HG02571 (cell line): ENCODE measurements around the gene KCNQ4.

Source experiments
- ATAC-seq: cut with Tn5 transposase; IDR thresholded peaks from one replicate; pipeline ENCODE4 v1.9.1; 2021; ENCODE audit warnings: mild to moderate bottlenecking, moderate library complexity; ENCODE audit not compliant: unreplicated experiment

Gene KCNQ4

DNA sequence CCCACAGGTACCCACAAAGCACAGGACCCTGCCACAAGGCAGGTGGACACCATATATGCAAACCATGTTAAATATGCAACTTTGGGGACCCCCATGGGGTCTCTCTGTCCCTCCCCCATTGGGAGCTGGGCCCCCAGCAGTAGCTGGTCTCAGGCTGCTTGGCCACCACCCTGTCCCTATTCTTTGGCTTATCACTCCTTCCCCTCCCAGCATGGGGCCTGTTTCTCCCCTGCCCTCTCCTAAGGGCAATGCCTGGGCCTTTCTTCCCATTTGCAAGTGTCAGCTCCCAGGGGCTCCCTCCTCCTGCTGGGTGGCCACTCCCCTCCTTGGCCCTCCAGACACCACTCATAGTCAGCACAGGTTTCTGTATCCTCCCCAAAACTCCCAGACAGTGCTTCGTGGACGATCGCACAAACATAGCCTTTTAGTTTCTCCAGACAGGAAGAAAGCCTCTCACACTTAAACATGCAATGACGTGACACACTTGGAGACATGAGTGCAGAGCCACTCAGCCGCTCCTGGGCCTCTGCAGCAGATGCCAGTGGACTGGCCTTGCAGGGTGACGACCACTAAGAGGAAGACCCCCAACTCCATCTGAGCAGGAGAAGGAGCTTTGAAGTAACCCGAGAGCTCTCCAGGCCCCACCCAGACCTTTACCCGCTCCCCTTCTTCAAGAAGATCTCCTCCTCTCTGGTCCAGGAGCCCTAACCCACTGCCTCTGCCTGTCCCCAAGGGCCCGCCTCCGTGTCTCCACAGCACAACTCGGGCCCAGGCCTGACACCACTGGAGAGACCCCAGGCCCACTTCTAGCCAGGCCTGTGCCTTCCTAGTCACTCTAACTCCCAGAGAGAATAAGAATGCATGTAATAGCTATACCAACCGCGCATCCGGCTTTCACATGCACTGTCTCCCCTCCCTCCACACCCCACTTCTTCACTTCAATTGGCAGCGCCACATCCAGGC is 55.7 kb downstream of the KCNQ4 start:
- no peak for ATAC-seq

- ATAC-seq: no peak
Measured at GRCh38 chr1:40839943-40840335, 56.4 kb downstream of the KCNQ4 start.

DNA sequence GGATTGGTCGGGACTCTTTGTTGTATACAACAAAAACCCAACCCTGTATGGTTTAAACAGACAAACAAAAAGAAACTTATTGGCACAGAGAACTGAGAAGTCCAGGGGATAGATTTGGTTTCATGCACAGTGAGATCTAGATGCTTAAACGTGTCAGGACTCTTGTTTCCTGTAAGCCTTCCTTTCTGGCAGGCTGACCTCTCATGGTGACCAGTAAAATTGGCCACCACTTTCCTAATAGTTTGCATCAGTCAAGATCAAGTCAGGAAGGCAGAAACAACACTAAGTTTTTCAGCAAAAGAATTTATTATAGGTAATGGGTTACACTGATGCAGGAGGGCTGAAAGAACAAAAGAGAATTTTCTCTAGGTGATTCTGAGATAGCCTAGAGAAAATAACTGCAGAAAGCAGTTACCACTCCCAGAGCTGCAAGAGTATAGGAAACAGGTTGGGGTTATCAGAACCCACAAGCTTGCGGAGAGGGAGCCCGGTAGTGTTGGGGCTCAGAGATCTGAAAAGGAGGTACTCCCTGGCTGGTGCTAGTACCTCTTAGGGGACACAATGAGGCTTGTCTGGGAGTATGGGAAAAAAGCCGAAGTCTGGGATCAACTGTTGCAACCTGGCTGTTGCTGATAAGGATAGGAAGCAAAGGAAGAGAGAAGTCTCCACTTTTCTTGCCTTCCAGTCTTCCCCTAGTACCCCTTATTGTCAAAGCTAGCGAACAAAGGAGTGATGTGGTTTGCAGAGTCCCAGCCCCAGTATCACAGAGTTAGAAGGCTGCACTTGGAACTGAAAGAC is 57.1 kb downstream of the KCNQ4 start:
- ATAC-seq: no peak

- ATAC-seq: no peak
Measured at GRCh38 chr1:40841602-40842001, 58.0 kb downstream of the KCNQ4 start.

DNA sequence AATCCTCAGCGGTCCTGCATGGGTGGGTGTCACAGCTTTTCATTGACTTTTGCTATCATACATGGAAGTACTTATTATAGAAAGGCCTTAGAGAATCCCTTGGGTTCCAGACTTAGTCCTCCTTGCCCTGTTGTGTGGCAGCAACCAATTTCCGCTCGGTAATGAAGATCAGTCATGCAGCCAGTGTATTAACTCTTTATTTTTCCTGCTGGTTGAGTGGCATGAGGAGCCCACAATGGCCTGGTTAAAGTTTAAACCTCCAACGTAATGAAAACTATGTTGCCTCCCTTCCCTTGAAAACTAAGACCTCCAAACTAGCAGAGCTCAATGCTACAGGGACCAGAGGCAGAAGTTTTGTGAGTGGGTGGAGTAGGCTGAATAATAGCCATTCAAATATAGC is 58.6 kb downstream of the KCNQ4 start:
- no peak for ATAC-seq

- ATAC-seq: no peak
Measured at GRCh38 chr1:40842691-40843090, 59.1 kb downstream of the KCNQ4 start.

DNA sequence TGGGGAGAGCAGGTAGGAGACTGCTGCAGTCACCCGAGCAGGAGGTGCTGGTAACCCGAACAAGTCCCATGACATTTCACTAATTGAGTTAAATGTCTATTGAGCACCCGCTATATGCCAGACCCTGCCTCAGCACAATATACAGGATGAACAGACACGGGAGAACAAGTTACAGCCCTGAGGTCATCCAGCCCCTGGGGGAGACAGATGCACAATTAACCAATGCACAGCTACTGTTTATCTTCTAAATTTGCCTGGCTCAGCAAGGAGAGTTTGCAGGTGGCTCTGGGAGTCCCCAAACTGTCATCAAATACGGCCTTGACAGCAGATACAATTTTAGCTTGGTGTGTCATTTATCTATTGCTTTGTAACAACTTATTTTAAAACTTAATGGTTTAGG is 60.5 kb downstream of the KCNQ4 start:
- ATAC-seq: no peak

GRCh38 chr1:40844887-40845878 is 61.6 kb downstream of the KCNQ4 start:
- ATAC-seq: no peak

DNA sequence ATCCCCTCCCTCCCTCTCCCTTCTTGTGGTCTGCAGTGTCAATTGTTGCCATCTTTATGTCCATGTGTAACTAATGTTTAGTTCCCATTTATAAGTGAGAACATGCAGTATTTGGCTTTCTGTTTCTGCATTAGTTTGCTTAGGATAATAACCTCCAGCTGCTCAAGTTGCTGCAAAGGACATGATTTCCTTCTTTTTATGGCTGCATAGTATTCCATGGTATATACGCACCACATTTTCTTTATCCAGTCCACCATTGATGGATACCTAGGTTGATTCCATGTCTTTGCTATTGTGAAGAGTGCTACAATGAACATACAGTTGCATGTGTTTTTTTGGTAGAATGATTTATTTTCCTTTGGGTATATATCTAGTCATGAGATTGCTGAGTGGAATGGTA is 62.3 kb downstream of the KCNQ4 start:
- no peak for ATAC-seq

- no peak for ATAC-seq
Measured at GRCh38 chr1:40847023-40847745, 63.6 kb downstream of the KCNQ4 start.

DNA sequence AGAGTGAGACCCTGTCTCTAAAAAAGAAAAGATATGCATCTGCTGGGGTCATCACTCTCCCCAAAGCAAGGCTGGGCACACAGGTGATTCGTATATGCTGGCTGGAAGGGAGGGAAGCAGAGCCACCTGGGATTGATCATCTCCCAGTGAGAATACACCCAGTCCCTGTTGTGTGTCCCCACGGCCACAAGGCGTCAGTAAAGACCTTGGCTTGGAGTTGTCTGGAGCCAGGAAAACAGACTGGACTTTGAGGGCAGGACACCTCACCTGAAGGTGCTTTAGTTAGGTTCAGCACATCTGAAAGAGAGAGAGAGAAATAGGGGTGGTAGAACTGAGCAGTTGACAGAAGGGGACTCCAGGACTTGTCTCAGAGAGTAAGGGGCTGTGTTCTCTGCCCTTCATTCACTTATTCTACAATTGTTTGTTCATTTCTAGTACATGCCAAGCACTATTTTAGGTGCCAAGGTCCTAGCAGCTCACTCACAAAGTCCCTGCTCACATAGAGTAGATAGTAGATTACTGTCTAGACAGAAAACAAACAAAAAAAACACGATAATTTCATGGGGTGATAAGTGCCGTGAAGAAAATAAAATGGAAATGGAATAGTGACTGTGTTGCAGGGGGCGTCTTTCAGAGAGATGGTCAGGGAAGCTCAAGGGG is 65.1 kb downstream of the KCNQ4 start:
- no peak for ATAC-seq

- ATAC-seq: no peak
Measured at GRCh38 chr1:40849801-40850592, 66.4 kb downstream of the KCNQ4 start.

GRCh38 chr1:40851643-40852042 is 68.1 kb downstream of the KCNQ4 start:
- no peak for ATAC-seq

DNA sequence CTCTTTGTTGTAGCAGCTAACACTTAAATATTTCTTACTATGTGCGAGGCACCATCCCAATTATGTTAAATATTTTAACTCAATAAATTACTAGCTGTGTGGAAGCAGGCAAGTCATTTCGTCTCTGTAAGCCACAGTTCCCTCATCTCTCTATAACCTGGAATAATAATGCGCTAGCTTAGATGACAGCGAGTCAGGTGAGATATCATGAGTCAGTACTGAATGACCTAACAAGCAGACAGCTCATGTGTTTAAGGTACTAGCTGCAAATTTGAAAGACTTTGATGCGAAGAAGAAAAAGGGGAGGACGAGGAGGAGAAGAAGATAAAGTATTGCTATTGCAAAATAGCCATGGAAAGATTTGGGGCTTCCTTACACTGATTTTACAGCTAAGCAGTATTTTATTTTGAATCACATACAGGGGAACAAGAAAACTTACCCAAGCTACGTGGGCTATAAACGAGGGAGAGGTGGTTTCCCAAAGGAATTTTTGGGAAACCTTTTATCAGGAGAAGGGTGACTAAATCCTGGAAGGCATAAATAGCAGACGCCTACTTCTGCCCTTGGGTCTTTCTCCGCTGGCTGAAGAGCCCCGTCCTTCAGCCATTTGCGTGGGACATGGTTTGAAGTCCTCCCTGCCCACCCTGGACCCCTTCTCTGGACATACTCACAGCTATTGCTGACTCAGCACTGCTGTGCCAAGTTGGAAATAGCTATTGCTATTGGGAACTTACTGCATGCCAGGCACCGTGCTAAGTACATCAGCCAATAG is 69.7 kb downstream of the KCNQ4 start:
- ATAC-seq: no peak

- no peak for ATAC-seq
Measured at GRCh38 chr1:40853885-40854170, 70.2 kb downstream of the KCNQ4 start.

DNA sequence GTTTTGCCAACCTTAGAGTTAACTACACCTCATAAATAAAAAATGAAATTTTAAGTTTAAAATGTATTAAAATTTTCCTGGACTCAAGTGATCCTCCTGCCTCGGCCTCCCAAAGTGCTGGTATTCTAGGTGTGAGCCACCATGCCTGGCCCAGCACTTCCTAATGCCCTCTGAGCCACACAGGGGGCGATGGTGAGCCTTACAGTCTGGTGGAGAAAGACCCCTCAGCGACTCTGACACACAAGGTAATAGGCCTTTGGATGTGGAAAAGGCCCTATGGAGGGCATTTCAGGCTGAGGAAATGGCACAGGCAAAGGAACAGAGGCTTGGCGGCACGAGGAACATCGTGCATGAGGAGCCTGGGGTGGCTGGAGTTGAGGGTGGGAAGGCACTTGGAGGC is 71.9 kb downstream of the KCNQ4 start:
- ATAC-seq: no peak

- no peak for ATAC-seq
Measured at GRCh38 chr1:40856116-40856515, 72.5 kb downstream of the KCNQ4 start.

DNA sequence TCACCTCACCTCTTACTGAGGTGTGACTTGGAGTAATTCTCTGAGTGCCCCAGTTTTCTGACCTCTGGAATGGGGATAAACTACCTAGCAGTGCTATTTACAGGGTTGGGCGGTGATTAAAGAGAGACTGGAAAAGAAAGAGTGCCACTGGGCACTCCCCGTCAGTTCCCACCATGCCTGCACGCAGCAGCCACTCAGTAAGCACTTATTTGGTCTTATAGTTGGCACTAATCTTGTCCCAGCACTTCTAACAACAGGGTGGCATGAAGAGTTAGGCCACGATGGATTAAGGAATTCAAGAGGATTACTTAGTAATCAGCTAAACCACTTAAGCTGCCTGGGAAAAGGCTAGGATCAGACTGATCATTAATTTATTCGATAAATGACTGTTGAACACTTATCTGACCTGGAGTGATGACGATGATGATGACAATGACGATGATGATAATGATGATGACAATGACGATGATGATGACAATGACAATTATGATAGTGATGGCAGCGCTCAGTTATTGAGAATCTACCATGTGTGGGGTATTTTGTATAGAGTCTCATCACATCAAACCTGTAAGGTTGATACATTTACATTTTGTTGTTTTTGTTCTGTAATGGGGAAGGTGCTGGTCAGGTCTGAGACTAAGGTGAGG is 73.2 kb downstream of the KCNQ4 start:
- ATAC-seq: no peak
